ENCODE data around the gene APBB3. TPM values are rescaled to one million over a fixed set of nuclear protein-coding genes. Genes with fewer than 3 reads are reported as not detected.

APBB3 gene
- total RNA-seq, 1 experiment from 2014 or later, result 15.7 TPM

DNA sequence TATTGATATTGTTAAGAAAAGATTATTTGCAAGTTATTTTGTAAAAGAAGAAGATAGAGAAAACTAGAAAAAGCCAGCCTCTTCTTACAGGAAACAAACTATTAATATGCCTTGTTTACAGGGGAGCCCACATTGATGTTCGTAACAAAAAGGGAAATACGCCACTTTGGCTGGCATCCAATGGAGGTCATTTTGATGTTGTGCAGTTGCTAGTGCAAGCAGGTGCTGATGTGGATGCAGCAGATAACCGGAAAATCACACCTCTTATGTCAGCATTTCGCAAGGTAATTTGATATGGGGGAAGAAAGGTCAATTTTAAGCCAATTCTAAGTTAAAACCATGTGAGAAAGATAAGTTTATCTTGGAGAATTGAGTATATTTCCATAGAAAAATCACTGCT is 54.5 kb downstream of the APBB3 start:
- no peak for DNase-seq
- intact Hi-C loops (cut with micrococcal nuclease; ENCODE audit: unreplicated experiment), result no loop called here
- Mint-ChIP-seq H3K27ac (ENCODE audit: unreplicated experiment) (no peak overlapping the region), H3K27me3 (ENCODE audit: unreplicated experiment) (no peaks in the 10 kb centered on the region), H3K36me3 (ENCODE audit: insufficient read depth, unreplicated experiment) (peaks cover 61% of the 10 kb centered on the region), H3K9me3 (ENCODE audit: low read depth, unreplicated experiment) (no peaks in the 10 kb centered on the region), H3K4me3 (ENCODE audit: low read depth, unreplicated experiment) (no peak overlapping the region), H3K4me1 (ENCODE audit: low read depth, unreplicated experiment) (no peaks in the 10 kb centered on the region)
- CTCF ChIA-PET, result no interaction called here
- TF ChIP-seq CTCF (IDR thresholded peaks at IDR 0.05; ENCODE audit: unreplicated experiment), result no peak
- BruUV-seq (replicated peaks), result no TSS peak

Small RNA genes lying within 50 kb of the gene (microRNA-seq; reads per million reads assigned to microRNA genes)
- gene MIR6831, result 2.8 reads per million

Other genes starting within 250 kb of the APBB3 start
- 6.4 and 7.2 TPM in 2 replicates for gene HBEGF, start 218.0 kb downstream of the APBB3 start, total RNA-seq (2022)
- 0.24 TPM in 1 of 2 replicates, not detected in the other for gene SLC4A9, start 204.4 kb downstream of the APBB3 start, total RNA-seq (2022)
- gene ANKHD1, start 162.8 kb downstream of the APBB3 start, total RNA-seq (2022), result 160 and 167 TPM in 2 replicates
- gene EIF4EBP3, start 16.9 kb downstream of the APBB3 start, total RNA-seq (2022), result 14.1 and 18.8 TPM in 2 replicates
- 29.5 and 33.0 TPM in 2 replicates for gene SRA1, start 7.1 kb downstream of the APBB3 start, total RNA-seq (2022)
- 80.6 and 93.6 TPM in 2 replicates for gene SLC35A4, start 230 bp upstream of the APBB3 start, total RNA-seq (2022)
- gene CD14, start 68.6 kb upstream of the APBB3 start, total RNA-seq (2022), result 0.73 and 1.1 TPM in 2 replicates
- 28.5 and 30.9 TPM in 2 replicates for gene TMCO6, start 74.9 kb upstream of the APBB3 start, total RNA-seq (2022)
- 71.3 and 71.4 TPM in 2 replicates for gene NDUFA2, start 83.0 kb upstream of the APBB3 start, total RNA-seq (2022)
- gene IK, start 83.2 kb upstream of the APBB3 start, total RNA-seq (2022), result 115 and 130 TPM in 2 replicates
- gene WDR55, start 100.3 kb upstream of the APBB3 start, total RNA-seq (2022), result 54.2 and 59.8 TPM in 2 replicates
- gene DND1, start 109.0 kb upstream of the APBB3 start, total RNA-seq (2022), result 2.8 and 2.9 TPM in 2 replicates
- 75.8 and 79.9 TPM in 2 replicates for gene HARS1, start 126.8 kb upstream of the APBB3 start, total RNA-seq (2022)
- gene HARS2, start 126.9 kb upstream of the APBB3 start, total RNA-seq (2022), result 45.1 TPM in 2 replicates
- gene ZMAT2, start 135.8 kb upstream of the APBB3 start, total RNA-seq (2022), result 75.9 and 83.3 TPM in 2 replicates
- gene PCDHA1, start 221.5 kb upstream of the APBB3 start, total RNA-seq (2022), result 0.73 and 0.83 TPM in 2 replicates
- 0.12 and 0.19 TPM in 2 replicates for gene PCDHA2, start 230.3 kb upstream of the APBB3 start, total RNA-seq (2022)
- 0.10 and 0.31 TPM in 2 replicates for gene PCDHA3, start 236.5 kb upstream of the APBB3 start, total RNA-seq (2022)
- 4.8 and 5.8 TPM in 2 replicates for gene PCDHA4, start 242.5 kb upstream of the APBB3 start, total RNA-seq (2022)